ENCODE results near the gene JAGN1. TPM values are rescaled to one million over a fixed set of nuclear protein-coding genes. Genes with fewer than 3 reads are reported as not detected.
A peak's percentile ranks its signal among the peaks of the same experiment; 100 is the strongest.

JAGN1 gene
- total and polyA plus RNA-seq, 2 of the 8 experiments (the other 6 are each of a cell fraction or from before 2014, with no cell fraction given): 26.9 to 51.6 TPM

DNA sequence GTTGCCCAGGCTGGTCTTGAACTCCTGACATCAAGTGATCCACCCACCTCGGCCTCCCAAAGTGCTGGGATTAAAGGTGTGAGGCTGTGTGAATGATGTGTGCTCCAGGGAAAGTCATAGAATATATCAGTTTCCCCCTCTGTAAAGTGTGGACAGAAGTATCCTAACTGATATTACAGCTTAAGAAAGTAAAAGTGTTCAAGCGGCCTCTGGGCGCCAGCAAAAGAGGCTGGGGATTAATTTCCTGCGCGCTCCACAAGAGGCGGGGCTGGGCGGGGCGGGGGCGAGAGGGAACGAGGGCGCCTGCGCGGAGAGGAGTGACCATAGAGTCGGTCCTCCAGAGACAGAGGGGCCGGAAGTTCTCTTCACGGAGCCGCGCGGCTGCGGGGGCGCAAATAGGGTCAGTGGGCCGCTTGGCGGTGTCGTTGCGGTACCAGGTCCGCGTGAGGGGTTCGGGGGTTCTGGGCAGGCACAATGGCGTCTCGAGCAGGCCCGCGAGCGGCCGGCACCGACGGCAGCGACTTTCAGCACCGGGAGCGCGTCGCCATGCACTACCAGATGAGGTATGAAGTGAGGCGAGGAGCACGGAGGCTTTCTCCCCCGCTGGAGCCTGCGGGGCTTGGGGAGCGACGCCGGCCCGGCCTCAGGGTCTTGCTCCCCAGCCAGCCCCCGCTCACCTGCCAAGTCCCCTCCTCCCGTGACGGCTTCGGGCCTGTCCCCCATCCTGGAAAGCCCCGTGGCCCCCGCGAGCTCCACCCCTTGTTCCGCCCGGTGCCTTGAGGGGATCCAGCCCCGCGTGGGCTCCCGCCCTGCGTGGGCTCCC lies at the start of gene JAGN1 (continued):
- peak; percentile 70 for TF ChIP-seq KDM4A (IDR thresholded peaks at IDR 0.05; ENCODE audit: low read depth, low read length, severe bottlenecking)
- no peak for TF ChIP-seq JUND (IDR thresholded peaks at IDR 0.05; ENCODE audit: low read length)
- TF ChIP-seq RFX5 (IDR thresholded peaks at IDR 0.05; ENCODE audit: borderline replicate concordance, low read depth, low read length): no peak
- TF ChIP-seq BCL11A (IDR thresholded peaks at IDR 0.05; ENCODE audit: low read depth in 2 of 2, low read length in 2 of 2): no peak
- TF ChIP-seq, protein P1, sequence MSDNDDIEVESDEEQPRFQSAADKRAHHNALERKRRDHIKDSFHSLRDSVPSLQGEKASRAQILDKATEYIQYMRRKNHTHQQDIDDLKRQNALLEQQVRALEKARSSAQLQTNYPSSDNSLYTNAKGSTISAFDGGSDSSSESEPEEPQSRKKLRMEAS (IDR thresholded peaks at IDR 0.05): peak; percentile 73
- TF ChIP-seq CHD2 (IDR thresholded peaks at IDR 0.05; ENCODE audit: low read length): no peak; the same call in 1 of the 2 replicates
- TF ChIP-seq SUZ12 (IDR thresholded peaks at IDR 0.05; ENCODE audit: low read length): no peak
- peak; percentile 89 for TF ChIP-seq SP2 (IDR thresholded peaks at IDR 0.05; ENCODE audit: low read length)
- peak; percentile 94 for TF ChIP-seq EGR1 (IDR thresholded peaks at IDR 0.05; ENCODE audit: borderline replicate concordance, low read depth, low read length)
- TF ChIP-seq BRCA1 (IDR thresholded peaks at IDR 0.05; ENCODE audit: low read depth, low read length): no peak
- TF ChIP-seq SRF (IDR thresholded peaks at IDR 0.05; ENCODE audit: low read depth, low read length): no peak
- peak; percentile 92 for TF ChIP-seq TAF1 (IDR thresholded peaks at IDR 0.05; ENCODE audit: low read depth, low read length)
- TF ChIP-seq BACH1 (IDR thresholded peaks at IDR 0.05; ENCODE audit: low read length): peak; percentile 53
- TF ChIP-seq, protein P2, sequence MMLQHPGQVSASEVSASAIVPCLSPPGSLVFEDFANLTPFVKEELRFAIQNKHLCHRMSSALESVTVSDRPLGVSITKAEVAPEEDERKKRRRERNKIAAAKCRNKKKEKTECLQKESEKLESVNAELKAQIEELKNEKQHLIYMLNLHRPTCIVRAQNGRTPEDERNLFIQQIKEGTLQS (IDR thresholded peaks at IDR 0.05; ENCODE audit: insufficient read depth, low read depth, low read length): no peak
- TF ChIP-seq NRF1 (IDR thresholded peaks at IDR 0.05; ENCODE audit: low read depth, low read length): peak; percentile 34; the same call in 1 of the 2 replicates
- TF ChIP-seq JUN (IDR thresholded peaks at IDR 0.05; ENCODE audit: low read depth, low read length): no peak
- TF ChIP-seq, protein P3, sequence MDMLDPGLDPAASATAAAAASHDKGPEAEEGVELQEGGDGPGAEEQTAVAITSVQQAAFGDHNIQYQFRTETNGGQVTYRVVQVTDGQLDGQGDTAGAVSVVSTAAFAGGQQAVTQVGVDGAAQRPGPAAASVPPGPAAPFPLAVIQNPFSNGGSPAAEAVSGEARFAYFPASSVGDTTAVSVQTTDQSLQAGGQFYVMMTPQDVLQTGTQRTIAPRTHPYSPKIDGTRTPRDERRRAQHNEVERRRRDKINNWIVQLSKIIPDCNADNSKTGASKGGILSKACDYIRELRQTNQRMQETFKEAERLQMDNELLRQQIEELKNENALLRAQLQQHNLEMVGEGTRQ (IDR thresholded peaks at IDR 0.05; ENCODE audit: low read length): no peak
- peak; percentile 96 for TF ChIP-seq ASH2L (IDR thresholded peaks at IDR 0.05; ENCODE audit: low read length)
- peak; percentile 45 to 73; a peak in 2 of 4 replicates for TF ChIP-seq HDAC2 (IDR thresholded peaks at IDR 0.05; ENCODE audit: borderline replicate concordance in 1 of 2, low read depth in 2 of 2, low read length in 2 of 2)
- peak; percentile 100 for TF ChIP-seq PHF8 (conservative IDR thresholded peaks at IDR 0.05; ENCODE audit: low read depth, low read length)
- peak; percentile 61 for TF ChIP-seq TAF7 (optimal IDR thresholded peaks at IDR 0.05; ENCODE audit: borderline replicate concordance, low read depth, low read length)
- no peak for TF ChIP-seq SIX5 (IDR thresholded peaks at IDR 0.05; ENCODE audit: low read depth, low read length)
- TF ChIP-seq CBX5 (IDR thresholded peaks at IDR 0.05; ENCODE audit: low read depth, low read length): no peak
